HG03460 (cell line): ENCODE results near the gene CMTM3.
"Not testable (repeated sequence)": the region's sequence is repeated elsewhere in the genome, so short reads cannot be mapped to it uniquely, and the experiment has no call there.

Source experiments
- ATAC-seq: cut with Tn5 transposase; IDR thresholded peaks from one replicate; pipeline ENCODE4 v1.9.1; 2021; ENCODE audit not compliant: unreplicated experiment

Gene CMTM3

GRCh38 chr16:66608241-66609138, 4.0 kb downstream of the CMTM3 start:
- ATAC-seq: peak; percentile 28

GRCh38 chr16:66609139-66609510, 4.6 kb downstream of the CMTM3 start:
- ATAC-seq: no peak

- no peak for ATAC-seq
These were observed 5.8 kb downstream of the CMTM3 start for GRCh38 chr16:66610111-66610820.

GRCh38 chr16:66611911-66612310, 7.4 kb downstream of the CMTM3 start:
- ATAC-seq: not testable (repeated sequence)

- ATAC-seq: no peak
These were observed 7.9 kb downstream of the CMTM3 start for GRCh38 chr16:66612422-66612821.

- no peak for ATAC-seq
These were observed 9.8 kb downstream of the CMTM3 start for GRCh38 chr16:66614161-66614802.

- ATAC-seq: no peak
These were observed 11.7 kb downstream of the CMTM3 start for GRCh38 chr16:66616169-66616568.

GRCh38 chr16:66616592-66616991, 12.1 kb downstream of the CMTM3 start:
- ATAC-seq: no peak

GRCh38 chr16:66617010-66617434, 12.5 kb downstream of the CMTM3 start:
- ATAC-seq: no peak

GRCh38 chr16:66617728-66618127, 13.2 kb downstream of the CMTM3 start:
- ATAC-seq: no peak

- no peak for ATAC-seq
These were observed 14.3 kb downstream of the CMTM3 start for GRCh38 chr16:66618588-66619375.

- no peak for ATAC-seq
These were observed 15.3 kb downstream of the CMTM3 start for GRCh38 chr16:66619534-66620428.

- no peak for ATAC-seq
These were observed 15.9 kb downstream of the CMTM3 start for GRCh38 chr16:66620429-66620795.

- ATAC-seq: no peak
These were observed 17.5 kb downstream of the CMTM3 start for GRCh38 chr16:66621973-66622372.

GRCh38 chr16:66622863-66623262, 18.4 kb downstream of the CMTM3 start:
- ATAC-seq: no peak

GRCh38 chr16:66623755-66624154, 19.3 kb downstream of the CMTM3 start:
- no peak for ATAC-seq

GRCh38 chr16:66627611-66628378, 23.3 kb downstream of the CMTM3 start:
- ATAC-seq: not testable (repeated sequence)

GRCh38 chr16:66629856-66630255, 25.4 kb downstream of the CMTM3 start:
- no peak for ATAC-seq

GRCh38 chr16:66630561-66631260, 26.2 kb downstream of the CMTM3 start:
- not testable (repeated sequence) for ATAC-seq
